Activated naive CD4-positive, alpha-beta T cell treated with anti-CD3 and anti-CD28 coated beads, Interleukin-2, amount 50 U/mL, for 16 hours (primary cell): Measurements from ENCODE around the gene ZNF718.
A peak's percentile ranks its signal among the peaks of the same experiment; 100 is the strongest.
"Not testable (repeated sequence)": the region's sequence is repeated elsewhere in the genome, so short reads cannot be mapped to it uniquely, and the experiment has no call there.

Experiments used
- DNase-seq: peaks from one replicate; pipeline ENCODE4 v3.0.0-alpha.2; 2020

The ZNF718 gene

GRCh38 chr4:124275-125081, at the start of gene ZNF718:
TSS of gene ZNF718 (plus strand) at chr4:124501. CDS start at chr4:124671, 170 bp downstream.
- peak; percentile 87 for DNase-seq

DNA sequence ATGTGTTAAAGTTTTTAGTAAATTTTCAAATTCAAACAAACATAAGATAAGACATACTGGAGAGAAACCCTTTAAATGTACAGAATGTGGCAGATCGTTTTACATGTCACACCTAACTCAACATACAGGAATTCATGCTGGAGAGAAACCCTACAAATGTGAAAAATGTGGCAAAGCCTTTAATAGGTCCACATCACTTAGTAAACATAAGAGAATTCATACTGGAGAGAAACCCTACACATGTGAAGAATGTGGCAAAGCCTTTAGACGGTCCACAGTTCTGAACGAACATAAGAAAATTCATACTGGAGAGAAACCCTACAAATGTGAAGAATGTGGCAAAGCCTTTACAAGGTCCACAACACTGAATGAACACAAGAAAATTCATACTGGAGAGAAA, 38.4 kb upstream of the ZNF718 start:
- DNase-seq = no peak

DNA sequence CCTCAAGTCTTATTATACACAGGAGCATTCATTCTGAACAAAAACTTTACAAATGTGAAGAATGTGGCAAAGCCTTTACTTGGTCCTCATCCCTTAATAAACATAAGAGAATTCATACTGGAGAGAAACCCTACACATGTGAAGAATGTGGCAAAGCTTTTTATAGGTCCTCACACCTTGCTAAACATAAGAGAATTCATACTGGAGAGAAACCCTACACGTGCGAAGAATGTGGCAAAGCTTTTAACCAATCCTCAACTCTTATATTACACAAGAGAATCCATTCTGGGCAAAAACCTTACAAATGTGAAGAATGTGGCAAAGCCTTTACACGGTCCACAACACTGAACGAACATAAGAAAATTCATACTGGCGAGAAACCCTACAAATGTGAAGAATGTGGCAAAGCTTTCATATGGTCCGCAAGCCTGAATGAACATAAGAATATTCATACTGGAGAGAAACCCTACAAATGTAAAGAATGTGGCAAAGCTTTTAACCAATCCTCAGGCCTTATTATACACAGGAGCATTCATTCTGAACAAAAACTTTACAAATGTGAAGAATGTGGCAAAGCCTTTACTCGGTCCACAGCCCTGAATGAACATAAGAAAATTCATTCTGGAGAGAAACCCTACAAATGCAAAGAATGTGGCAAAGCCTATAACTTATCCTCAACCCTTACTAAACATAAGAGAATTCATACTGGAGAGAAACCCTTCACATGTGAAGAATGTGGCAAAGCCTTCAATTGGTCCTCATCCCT, 37.6 kb upstream of the ZNF718 start:
- not testable (repeated sequence) for DNase-seq

GRCh38 chr4:98386-98785, 25.9 kb upstream of the ZNF718 start:
- no peak for DNase-seq

DNA sequence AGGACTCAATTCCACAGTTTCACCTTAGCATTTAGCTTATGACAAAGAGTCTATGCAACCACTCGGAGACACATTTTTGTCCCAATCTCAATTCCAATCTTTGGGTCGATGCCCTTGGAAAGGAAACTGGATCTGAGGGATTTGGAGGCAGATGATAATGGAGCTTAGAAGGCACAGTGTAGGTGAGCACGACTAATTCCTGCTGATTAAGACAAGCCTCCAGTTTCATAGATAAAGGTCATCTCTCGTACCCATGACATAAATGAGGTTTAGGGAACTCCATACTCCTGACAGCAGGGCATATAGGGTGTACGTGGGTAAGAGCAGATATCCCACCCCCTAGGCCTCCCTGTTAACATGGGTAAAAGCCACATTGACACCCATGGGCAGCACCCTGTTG, 24.4 kb upstream of the ZNF718 start:
- DNase-seq = no peak

DNA sequence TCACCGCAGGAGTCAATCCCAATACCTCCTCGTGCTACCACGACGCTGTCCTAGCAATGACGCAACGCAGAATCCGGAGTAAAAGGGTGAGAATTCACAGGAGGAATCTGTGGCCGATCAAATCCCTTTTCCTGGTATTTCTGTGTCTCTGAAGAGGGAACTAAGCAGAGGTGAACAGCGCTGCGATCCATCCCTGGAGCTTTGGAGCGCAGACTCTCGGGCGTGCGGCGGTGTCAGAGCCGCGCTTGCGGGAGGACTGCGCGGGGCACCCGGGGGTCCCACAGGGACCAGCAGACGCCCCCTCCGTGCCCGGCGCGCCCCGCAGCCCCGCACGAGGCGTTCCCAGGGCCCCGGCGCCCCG, 17.2 kb upstream of the ZNF718 start:
- no peak for DNase-seq

DNA sequence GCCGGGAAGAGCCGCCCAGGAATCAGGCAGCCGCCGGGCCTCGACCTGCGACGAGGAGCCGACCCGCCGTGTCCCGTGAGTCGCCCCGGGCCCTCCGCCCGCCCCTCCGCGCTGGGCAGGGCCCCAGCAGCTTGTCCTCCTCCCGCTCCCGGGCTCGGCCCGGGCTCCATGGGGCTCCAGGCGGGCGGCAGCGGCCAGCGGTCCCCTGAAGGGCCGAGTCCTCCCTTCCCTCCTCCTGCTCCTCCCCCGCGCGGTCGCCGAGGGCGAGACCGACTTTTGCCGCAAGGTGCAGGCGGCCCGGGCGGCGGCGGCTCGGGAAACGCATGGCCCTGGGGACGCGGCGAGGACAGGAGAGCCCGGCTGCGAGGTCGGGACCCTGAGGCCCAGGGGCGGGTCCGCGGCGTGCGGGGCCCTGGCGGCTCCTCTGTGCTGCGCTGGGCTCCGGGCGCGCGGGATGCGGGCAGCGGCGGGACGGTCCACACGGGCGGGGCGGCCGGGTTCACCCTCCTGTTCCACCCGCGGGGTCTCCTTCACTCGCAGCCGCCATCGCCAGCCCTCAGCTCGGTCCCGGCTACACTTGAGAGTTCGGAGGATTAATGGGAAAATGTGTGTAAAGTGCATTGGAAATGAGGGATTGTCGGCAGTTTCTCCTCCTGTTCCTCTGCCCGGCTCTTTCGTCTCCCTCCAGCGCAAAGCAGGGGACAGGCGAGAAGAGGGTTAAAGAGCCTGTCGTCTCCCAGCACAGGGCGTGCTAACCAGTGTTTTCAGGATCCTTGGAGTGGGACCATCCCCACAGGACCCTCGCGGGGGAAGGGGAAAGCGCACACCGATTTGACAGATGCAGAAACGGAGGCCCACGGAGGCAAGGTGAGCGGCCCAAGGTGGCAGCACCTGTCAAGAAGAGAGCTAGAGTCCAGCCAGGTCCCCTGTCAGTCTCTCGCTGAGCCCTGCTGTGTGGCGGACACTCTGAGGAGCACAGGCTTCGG, 16.6 kb upstream of the ZNF718 start:
- no peak for DNase-seq

DNA sequence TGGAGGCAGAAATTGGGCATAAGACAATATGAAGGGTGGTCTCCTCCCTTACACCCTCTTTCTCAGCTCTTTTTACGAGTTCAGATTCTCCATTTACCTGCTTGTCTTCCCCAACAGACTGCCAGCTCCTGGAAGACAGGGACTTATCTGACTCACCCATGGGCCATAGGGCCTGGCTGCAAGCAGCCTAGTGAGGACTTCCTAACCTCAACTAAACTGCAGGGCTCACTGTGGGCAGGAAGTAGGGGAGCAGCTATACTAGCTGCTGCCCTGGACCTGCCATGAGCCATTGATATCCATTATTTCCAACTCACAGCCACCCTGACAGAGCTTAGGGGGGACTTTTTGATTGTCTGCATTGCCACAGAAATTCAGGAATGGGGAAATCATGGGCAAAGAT, 11.5 kb upstream of the ZNF718 start:
- DNase-seq = no peak

DNA sequence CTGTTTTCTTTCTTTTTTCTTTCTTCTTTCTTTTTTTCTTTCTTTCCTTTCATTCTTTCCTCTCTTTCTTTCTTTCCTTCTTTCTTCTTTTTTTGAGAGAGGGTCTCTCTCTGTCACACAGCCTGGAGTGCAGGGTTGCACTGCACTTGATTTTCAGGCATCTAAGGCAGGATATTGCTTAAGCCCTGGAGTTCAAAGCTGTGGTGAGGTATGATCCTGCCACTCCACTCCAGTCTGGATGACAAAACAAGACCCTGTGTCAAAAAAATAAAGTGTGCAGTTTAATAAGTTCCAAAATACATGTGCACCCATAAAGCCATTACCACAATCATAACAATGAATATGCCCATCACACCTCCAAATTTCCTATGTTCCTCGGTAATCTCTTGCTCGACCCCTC, 10.6 kb upstream of the ZNF718 start:
- DNase-seq = no peak

DNA sequence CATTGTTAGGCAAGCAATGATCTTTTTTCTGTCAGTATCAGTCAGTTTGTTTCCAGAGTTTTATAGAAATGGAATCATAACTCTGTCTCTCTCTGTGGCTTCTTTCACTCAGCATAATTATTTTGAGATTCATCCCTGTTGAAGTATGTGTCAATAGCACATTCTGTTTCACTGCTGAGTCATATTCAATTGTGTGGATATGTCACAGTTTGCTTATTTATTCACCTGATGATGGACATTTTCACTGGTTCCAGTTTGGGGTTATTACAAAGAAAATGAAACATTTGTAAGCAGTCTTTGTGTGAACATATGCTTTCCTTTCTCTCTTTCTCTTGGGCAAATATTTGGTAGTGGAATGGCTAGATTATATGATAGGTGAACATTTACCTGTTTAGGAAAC, 10.2 kb upstream of the ZNF718 start:
- no peak for DNase-seq

- no peak for DNase-seq
Observed at GRCh38 chr4:116499-116898, 7.8 kb upstream of the ZNF718 start.

DNA sequence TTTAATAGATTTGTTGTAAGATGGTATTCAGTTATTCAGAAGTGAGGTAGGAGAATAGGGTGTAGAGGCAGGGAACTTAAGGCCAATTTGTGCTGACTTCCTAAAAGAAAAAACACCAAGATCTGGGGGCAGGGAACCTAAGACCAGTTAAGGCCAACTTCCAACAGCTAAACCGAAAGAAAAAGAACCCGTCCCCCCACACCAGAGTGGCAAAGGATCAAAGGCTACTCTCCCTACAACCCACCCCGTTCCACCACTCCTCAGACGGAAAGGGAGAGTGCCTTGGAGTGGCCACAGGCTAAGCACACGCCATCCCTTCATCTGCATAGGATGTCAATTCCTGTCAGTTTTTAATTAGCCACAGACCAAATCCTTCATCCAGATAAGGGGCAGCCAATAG, 3.7 kb upstream of the ZNF718 start:
- no peak for DNase-seq

DNA sequence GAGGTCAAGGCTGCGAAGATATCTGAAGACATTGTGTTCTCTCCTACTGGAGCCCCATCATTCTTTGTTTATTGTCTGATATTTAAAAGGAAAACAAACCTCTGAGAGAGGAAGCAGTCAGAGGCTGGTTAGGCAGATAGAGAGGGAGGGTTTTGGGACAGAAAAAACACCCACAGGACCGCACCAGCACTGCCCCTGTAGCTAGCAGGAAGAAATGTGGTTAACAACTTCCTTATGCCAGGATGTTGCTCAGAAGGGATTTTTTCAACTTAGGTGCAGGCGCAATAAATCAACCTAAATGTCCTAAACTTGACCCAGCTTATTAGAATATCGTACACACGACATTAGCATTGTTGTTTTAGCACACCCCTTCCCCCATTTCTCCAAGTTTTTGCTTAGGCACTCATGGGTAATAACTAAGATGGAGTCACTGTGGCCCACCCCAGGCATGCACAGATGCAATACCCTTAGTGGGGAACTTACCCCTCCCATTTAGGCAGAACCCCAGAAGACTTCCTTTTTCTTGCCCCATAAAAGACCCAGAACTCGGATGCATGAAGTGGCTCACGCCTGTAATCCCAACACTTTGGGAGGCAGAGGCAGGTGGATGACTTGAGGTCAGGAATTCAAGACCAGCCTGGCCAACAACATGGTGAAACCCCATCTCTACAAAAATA, 2.8 kb upstream of the ZNF718 start:
- DNase-seq = no peak

DNA sequence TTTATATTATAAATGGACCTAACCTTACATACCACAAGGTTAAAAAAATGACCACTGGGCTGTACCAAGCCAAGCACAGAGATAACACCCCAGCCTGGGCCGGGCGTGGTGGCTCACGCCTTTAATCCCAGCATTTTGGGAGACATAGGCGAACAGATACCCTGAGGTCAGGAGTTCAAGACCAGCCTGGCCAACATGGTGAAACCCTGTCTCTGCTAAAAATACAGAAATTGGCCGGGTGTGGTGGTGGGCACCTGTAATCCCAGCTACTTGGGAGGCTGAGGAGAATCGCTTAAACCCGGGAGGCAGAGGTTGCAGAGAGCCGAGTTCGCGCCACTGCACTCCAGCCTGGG, 403 bp upstream of the ZNF718 start:
- DNase-seq = not testable (repeated sequence)

DNA sequence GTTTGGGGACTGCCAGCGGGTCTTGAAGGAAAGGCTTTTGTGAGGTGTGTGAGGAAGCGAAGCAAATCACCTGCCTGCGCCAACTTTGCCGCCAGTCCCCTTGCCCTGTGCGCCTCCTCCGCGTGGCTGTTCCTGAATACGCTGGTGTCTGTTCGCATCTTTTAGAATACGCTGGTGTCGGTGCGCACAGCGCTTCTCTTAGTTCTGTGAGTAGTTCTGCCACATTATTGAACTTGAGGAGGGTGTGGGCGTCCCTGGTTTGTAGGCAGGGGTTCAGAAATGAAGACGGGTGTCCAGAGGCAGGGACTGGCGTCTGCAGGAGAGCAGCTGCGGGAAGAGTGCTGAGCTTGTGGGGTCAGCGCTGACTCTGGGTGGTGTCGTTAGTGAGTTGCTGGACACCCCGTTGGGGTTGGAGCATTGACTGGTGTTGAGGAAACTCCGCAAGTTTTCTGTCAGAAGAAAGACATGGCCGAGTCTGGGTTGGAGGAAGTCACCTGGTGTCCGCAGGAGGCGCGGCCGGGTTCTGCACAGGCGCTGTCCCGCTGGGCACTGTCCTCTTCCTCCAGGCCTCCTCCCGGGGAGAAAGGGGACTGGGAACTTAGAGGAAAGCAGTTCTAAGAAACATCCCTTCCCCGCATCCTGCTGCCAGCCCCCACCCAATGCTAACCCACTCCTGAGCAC, 930 bp downstream of the ZNF718 start:
- no peak for DNase-seq

DNA sequence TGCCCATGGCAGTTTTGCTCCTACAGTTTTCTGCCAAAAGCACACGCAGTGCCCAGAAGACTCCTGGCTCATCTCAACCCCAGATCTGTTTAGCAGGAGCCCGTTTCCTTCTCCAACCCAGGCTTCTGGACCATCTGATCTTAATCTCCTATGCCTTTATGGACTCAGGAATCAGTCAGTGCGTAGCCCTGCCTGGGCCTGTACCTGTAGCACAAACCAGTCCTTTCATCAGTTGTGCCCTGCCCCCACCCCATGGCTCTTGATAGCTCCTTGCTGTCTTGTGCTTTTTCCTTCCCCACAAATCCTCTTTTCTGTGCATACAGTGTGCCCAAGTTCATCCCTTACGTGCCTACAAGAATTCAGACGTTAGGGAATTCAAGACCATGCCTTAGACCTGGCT, 1.5 kb downstream of the ZNF718 start:
- no peak for DNase-seq

DNA sequence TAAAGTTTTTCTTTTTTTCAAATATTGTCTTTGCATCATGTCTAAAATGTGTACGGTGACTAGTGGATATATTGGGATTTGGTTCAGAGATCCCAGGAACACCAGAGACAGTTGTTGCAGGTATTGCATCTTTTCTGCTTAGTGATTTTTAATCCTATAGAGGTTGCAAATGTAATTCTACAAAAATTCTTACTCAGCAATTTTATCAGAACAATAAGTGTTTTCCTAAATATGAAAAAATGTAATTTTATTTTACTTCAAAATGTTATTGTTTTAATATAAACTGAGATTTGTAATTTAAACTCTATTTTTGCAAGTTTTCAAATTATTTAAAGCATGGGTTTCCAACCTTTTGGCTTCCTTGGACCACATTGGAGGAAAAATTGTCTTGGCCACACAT, 8.2 kb downstream of the ZNF718 start:
- DNase-seq = no peak

- DNase-seq = no peak
Observed at GRCh38 chr4:138935-139334, 14.6 kb downstream of the ZNF718 start.

DNA sequence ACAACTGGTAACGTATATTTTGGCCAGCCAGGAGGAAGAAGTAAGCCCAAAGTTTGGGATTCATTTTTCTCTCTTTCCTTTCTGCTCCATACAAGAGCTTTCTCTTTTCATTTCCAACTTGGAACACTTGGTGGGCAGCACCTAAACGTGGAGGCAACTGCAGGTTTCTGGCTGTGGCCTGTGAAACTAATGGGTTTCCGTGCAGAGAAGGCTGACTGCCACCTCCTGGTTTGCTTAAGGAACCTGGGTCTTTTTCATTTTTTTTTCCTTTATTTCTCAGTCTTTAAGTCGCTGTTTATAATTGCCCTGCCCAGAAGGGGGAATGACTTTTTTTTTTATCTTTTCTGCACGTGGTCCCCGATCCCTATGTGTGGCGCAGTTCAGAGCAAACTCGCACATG, 15.4 kb downstream of the ZNF718 start:
- DNase-seq = no peak

GRCh38 chr4:146621-147020, 22.3 kb downstream of the ZNF718 start:
- DNase-seq = no peak

GRCh38 chr4:147233-147632, 22.9 kb downstream of the ZNF718 start:
- DNase-seq = no peak
